ENCODE results near the gene PA2G4.

Gene PA2G4

GRCh38 chr12:56078931-56079722 lies 25.2 kb upstream of the PA2G4 start:
- Histone ChIP-seq H3K36me3 (replicated peaks; ENCODE audit: low read depth, low read length) (no peaks in the 10 kb centered on the region), H3K4me2 (ENCODE audit: low read length) (peak overlapping the region; percentile 78), H3K4me1 (ENCODE audit: low read length) (no peaks in the 10 kb centered on the region), H3K27me3 (ENCODE audit: low read depth, low read length) (peaks cover 33% of the 10 kb centered on the region), H3K9me3 (ENCODE audit: insufficient read depth, low read length) (no peaks in the 10 kb centered on the region), H3K9ac (ENCODE audit: low read length) (peak overlapping the region; percentile 65), H3K27ac (ENCODE audit: low read length) (no peak overlapping the region), H3K79me2 (ENCODE audit: low read length) (no peaks in the 10 kb centered on the region), H2AFZ (ENCODE audit: low read depth, low read length) (peak overlapping the region; percentile 95), H3K4me3 (ENCODE audit: low read length) (peak overlapping the region; percentile 86), H4K20me1 (ENCODE audit: insufficient read depth, low read length) (no peaks in the 10 kb centered on the region)
- TF ChIP-seq, protein P1, sequence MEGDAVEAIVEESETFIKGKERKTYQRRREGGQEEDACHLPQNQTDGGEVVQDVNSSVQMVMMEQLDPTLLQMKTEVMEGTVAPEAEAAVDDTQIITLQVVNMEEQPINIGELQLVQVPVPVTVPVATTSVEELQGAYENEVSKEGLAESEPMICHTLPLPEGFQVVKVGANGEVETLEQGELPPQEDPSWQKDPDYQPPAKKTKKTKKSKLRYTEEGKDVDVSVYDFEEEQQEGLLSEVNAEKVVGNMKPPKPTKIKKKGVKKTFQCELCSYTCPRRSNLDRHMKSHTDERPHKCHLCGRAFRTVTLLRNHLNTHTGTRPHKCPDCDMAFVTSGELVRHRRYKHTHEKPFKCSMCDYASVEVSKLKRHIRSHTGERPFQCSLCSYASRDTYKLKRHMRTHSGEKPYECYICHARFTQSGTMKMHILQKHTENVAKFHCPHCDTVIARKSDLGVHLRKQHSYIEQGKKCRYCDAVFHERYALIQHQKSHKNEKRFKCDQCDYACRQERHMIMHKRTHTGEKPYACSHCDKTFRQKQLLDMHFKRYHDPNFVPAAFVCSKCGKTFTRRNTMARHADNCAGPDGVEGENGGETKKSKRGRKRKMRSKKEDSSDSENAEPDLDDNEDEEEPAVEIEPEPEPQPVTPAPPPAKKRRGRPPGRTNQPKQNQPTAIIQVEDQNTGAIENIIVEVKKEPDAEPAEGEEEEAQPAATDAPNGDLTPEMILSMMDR (IDR thresholded peaks at IDR 0.05; ENCODE audit: low read depth, low read length), result peak; percentile 37
- no peak for TF ChIP-seq EZH2phosphoT487 (IDR thresholded peaks at IDR 0.05; ENCODE audit: low read depth)

DNA sequence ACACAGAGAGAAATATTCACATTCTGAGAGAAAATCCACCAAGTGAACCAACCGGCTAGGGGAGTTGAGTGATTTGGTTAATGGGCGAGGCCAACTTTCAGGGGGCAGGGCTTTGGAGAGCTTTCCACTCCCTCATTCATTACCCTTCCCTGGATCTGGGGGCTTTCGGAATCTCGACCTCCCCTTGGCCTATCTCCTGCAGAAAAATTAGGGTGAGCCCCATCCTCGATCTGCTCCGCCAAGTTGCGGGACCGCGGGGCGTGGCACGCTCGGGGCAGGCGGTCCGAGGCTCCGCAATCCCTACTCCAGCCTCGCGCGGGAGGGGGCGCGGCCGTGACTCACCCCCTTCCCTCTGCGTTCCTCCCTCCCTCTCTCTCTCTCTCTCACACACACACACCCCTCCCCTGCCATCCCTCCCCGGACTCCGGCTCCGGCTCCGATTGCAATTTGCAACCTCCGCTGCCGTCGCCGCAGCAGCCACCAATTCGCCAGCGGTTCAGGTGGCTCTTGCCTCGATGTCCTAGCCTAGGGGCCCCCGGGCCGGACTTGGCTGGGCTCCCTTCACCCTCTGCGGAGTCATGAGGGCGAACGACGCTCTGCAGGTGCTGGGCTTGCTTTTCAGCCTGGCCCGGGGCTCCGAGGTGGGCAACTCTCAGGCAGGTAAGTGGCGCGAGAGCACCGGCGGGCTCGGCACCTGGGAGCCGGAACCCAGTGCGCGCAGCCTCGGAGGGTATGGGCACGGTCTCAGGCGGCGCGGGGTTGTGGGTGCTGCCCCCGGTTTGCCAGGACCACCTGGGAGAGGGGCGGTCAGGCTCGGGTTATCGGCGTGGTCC lies 24.4 kb upstream of the PA2G4 start, which contains the start of gene ERBB3:
TSS of gene ERBB3 (plus strand) at position 443 of the 833 bp plus-strand sequence. CDS start at position 579, 136 bp downstream.
- H3K36me3 ChIP-seq (replicated peaks; ENCODE audit: low read depth, low read length), result no peaks in the 10 kb centered on the region
- H3K4me3 ChIP-seq (ENCODE audit: low read length), result peak within 1 kb of the TSS; percentile 86
- TF ChIP-seq, protein P1 (IDR thresholded peaks at IDR 0.05; ENCODE audit: low read depth, low read length), result no peak
- no peak for TF ChIP-seq EZH2phosphoT487 (IDR thresholded peaks at IDR 0.05; ENCODE audit: low read depth)
- H2AFZ ChIP-seq (ENCODE audit: low read depth, low read length), result peak within 1 kb of the TSS; percentile 95
- no peaks in the 10 kb centered on the region for H4K20me1 ChIP-seq (ENCODE audit: insufficient read depth, low read length)
- no peaks in the 10 kb centered on the region for H3K4me1 ChIP-seq (ENCODE audit: low read length)
- H3K79me2 ChIP-seq (ENCODE audit: low read length), result no peaks in the 10 kb centered on the region
- H3K27ac ChIP-seq (ENCODE audit: low read length), result no peak within 1 kb of the TSS
- peak within 1 kb of the TSS; percentile 65 for H3K9ac ChIP-seq (ENCODE audit: low read length)
- peak within 1 kb of the TSS; percentile 78 for H3K4me2 ChIP-seq (ENCODE audit: low read length)
- H3K27me3 ChIP-seq (ENCODE audit: low read depth, low read length), result peaks cover 33% of the 10 kb centered on the region
- H3K9me3 ChIP-seq (ENCODE audit: insufficient read depth, low read length), result no peaks in the 10 kb centered on the region

- H3K27ac ChIP-seq (ENCODE audit: low read length), result no peak overlapping the region
Measured at GRCh38 chr12:56080556-56081138, 23.7 kb upstream of the PA2G4 start.

More at GRCh38 chr12:56080556-56081138, 23.7 kb upstream of the PA2G4 start:
- Histone ChIP-seq H3K27me3 (ENCODE audit: low read depth, low read length) (peaks cover 33% of the 10 kb centered on the region), H3K4me3 (ENCODE audit: low read length) (no peak overlapping the region), H2AFZ (ENCODE audit: low read depth, low read length) (no peak overlapping the region), H3K79me2 (ENCODE audit: low read length) (no peaks in the 10 kb centered on the region), H3K4me1 (ENCODE audit: low read length) (no peaks in the 10 kb centered on the region), H4K20me1 (ENCODE audit: insufficient read depth, low read length) (no peaks in the 10 kb centered on the region), H3K9ac (ENCODE audit: low read length) (no peak overlapping the region), H3K36me3 (replicated peaks; ENCODE audit: low read depth, low read length) (no peaks in the 10 kb centered on the region), H3K9me3 (ENCODE audit: insufficient read depth, low read length) (no peaks in the 10 kb centered on the region), H3K4me2 (ENCODE audit: low read length) (no peak overlapping the region; the same call in 1 of the 2 replicates)
- no peak for TF ChIP-seq EZH2phosphoT487 (IDR thresholded peaks at IDR 0.05; ENCODE audit: low read depth)
- TF ChIP-seq, protein P1 (IDR thresholded peaks at IDR 0.05; ENCODE audit: low read depth, low read length), result no peak

Data from OCI-LY3 (cell line).